HepG2 (cell line): ENCODE data around the gene GPR139. TPM values are rescaled to one million over a fixed set of nuclear protein-coding genes. Genes with fewer than 3 reads are reported as not detected.

Experiments used
- AKNA ChIP-seq: sonication (generic); formaldehyde crosslinking; IDR thresholded peaks from 2 replicates; pipeline ENCODE4 v1.4.0; 2020; ENCODE audit warnings: missing genetic modification reagents, borderline replicate concordance
- CC2D1A ChIP-seq: sonication (generic); formaldehyde crosslinking; IDR thresholded peaks from 2 replicates; pipeline ENCODE4 v1.8.1; 2023; ENCODE audit warnings: mild to moderate bottlenecking, missing genetic modification reagents
- CEBPB ChIP-seq: IDR thresholded peaks from 2 replicates; pipeline ENCODE4 v1.6.1; 2011; ENCODE audit warnings: low read depth, low read length, improper control_type of control experiment, borderline replicate concordance
- EHMT2 ChIP-seq: fragments of 200-600 bp; sonication (generic); IDR thresholded peaks from 2 replicates; pipeline ENCODE4 v1.7.0; 2017; ENCODE audit warnings: antibody characterized with exemption, low read depth, low read length, borderline replicate concordance
- HNF1A ChIP-seq, 2 experiments: sonication (generic) in 1 of 2; formaldehyde crosslinking in 1 of 2; IDR thresholded peaks; 2 replicates each; pipeline versions ENCODE4 v1.4.0 to v1.6.1; 2016 to 2020; ENCODE audit warnings: borderline replicate concordance in 1 of 2, low read depth in 1 of 2, mild to moderate bottlenecking in 1 of 2, missing genetic modification reagents in 1 of 2
- IKZF4 ChIP-seq: sonication (generic); formaldehyde crosslinking; IDR thresholded peaks from 2 replicates; pipeline ENCODE4 v1.5.1; 2020; ENCODE audit warnings: borderline replicate concordance, mild to moderate bottlenecking, low read depth, missing genetic modification reagents; ENCODE audit errors: not compliant biosample characterization
- ISX ChIP-seq: sonication (generic); formaldehyde crosslinking; conservative IDR thresholded peaks from 2 replicates; pipeline ENCODE4 v1.5.0; 2020; ENCODE audit warnings: missing genetic modification reagents
- JARID2 ChIP-seq: sonication (generic); formaldehyde crosslinking; IDR thresholded peaks from 2 replicates; pipeline ENCODE4 v1.8.1; 2023; ENCODE audit warnings: missing genetic modification reagents, inconsistent platforms; ENCODE audit not compliant: insufficient replicate concordance
- JUND ChIP-seq: sonication (generic); formaldehyde crosslinking; IDR thresholded peaks from 2 replicates; pipeline ENCODE4 v1.8.0; 2022; ENCODE audit warnings: mild to moderate bottlenecking, missing genetic modification reagents
- MIER2 ChIP-seq: IDR thresholded peaks from 2 replicates; pipeline ENCODE4 v1.6.1; 2016; ENCODE audit warnings: missing biosample characterization, missing genetic modification reagents
- NKX3-1 ChIP-seq: sonication (generic); formaldehyde crosslinking; IDR thresholded peaks from 2 replicates; pipeline ENCODE4 v1.5.0; 2020; ENCODE audit warnings: missing genetic modification reagents
- PAWR ChIP-seq: sonication (generic); formaldehyde crosslinking; IDR thresholded peaks from 2 replicates; pipeline ENCODE4 v1.4.0; 2020; ENCODE audit warnings: missing genetic modification reagents, mild to moderate bottlenecking, borderline replicate concordance
- PBX3 ChIP-seq: sonication (generic); formaldehyde crosslinking; IDR thresholded peaks from 2 replicates; pipeline ENCODE4 v1.8.1; 2023; ENCODE audit warnings: missing genetic modification reagents, inconsistent platforms, borderline replicate concordance
- POLR2AphosphoS2 ChIP-seq: IDR thresholded peaks from 2 replicates; pipeline ENCODE4 v1.6.1; 2011; ENCODE audit warnings: low read depth, low read length, improper control_type of control experiment
- SPEN ChIP-seq: sonication (generic); formaldehyde crosslinking; IDR thresholded peaks from 2 replicates; pipeline ENCODE4 v1.5.1; 2020; ENCODE audit warnings: low read depth, mild to moderate bottlenecking, missing genetic modification reagents
- WIZ ChIP-seq: sonication (generic); formaldehyde crosslinking; IDR thresholded peaks from 2 replicates; pipeline ENCODE4 v1.5.1; 2020; ENCODE audit warnings: mild to moderate bottlenecking, missing genetic modification reagents
- ZNF766 ChIP-seq: sonication (generic); formaldehyde crosslinking; IDR thresholded peaks from 2 replicates; pipeline ENCODE4 v1.5.0; 2020; ENCODE audit warnings: missing genetic modification reagents, borderline replicate concordance
- ZNF879 ChIP-seq: sonication (generic); formaldehyde crosslinking; IDR thresholded peaks from 2 replicates; pipeline ENCODE4 v1.8.1; 2023; ENCODE audit warnings: missing genetic modification reagents
- polyA plus RNA-seq, 8 experiments: library from polyadenylated mRNA; depleted of rRNA in 3 of 8; stranded (reverse) in 7 of 8; unstranded in 1 of 8; fragments of >200 nt; fragmentation: Illumina TruSeq in 4 of 8; extraction: Trizol in 4 of 8; gene quantifications; 2 replicates each; pipeline versions ENCODE4 v1.2.1 to v1.2.3, GENCODE V29; 2011 to 2016; ENCODE audit warnings: low read depth in 4 of 8, missing spikeins in 1 of 8, mixed read lengths in 1 of 8; ENCODE audit not compliant: insufficient read depth in 1 of 8
- total RNA-seq, 5 experiments: library from RNA; depleted of rRNA; stranded (reverse); fragments of >200 nt; fragmentation: Illumina TruSeq; extraction: Trizol; gene quantifications; 2 replicates each; pipeline ENCODE4 v1.2.3, GENCODE V29; 2016; ENCODE audit warnings: low read depth in 1 of 5

The GPR139 gene
- total and polyA plus RNA-seq, 2 of the 13 experiments (the other 11 are each of a cell fraction or from before 2014, with no cell fraction given) = not detected

DNA sequence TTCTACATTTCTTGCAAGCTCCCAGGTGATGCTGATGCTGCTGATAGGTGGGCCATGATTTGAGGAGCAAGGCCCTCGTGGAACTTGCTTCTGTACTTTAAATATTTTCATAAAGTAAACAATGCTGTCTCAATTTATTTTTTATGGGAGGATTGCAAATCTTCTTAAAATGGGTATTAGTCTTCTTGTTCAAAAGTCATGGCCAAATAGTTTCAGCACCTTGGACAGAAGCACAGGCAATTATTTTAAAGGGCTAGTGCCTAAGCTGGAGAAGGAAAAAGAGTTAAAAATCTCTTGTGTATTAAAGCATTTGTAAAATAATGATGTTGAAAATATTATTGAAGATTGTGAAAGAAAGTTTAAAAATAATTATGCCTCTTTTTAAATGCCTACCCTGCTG is 50.5 kb downstream of the GPR139 start (continued):
- no peak for TF ChIP-seq HNF1A (IDR thresholded peaks at IDR 0.05; ENCODE audit: low read depth)
- no peak for TF ChIP-seq HNF1A (CRISPR knock-in tag; IDR thresholded peaks at IDR 0.05; ENCODE audit: borderline replicate concordance)
- no peak for TF ChIP-seq PAWR (CRISPR knock-in tag)
- TF ChIP-seq CC2D1A (CRISPR knock-in tag) = no peak
- TF ChIP-seq ZNF766 (CRISPR knock-in tag) = no peak
- no peak for TF ChIP-seq JUND (CRISPR knock-in tag)
- TF ChIP-seq ZNF879 (CRISPR knock-in tag) = no peak
- no peak for TF ChIP-seq IKZF4 (CRISPR knock-in tag)
- 0 out of 2 replicates have a peak, but pooled peaks have one; percentile 24 for TF ChIP-seq PBX3
- TF ChIP-seq MIER2 (CRISPR knock-in tag) = peak; percentile 96
- TF ChIP-seq SPEN (CRISPR knock-in tag) = no peak
- TF ChIP-seq JARID2 = no peak
- TF ChIP-seq CEBPB = no peak
- no peak for TF ChIP-seq POLR2AphosphoS2
- peak; percentile 43; the same call in 1 of the 2 replicates for TF ChIP-seq WIZ
- TF ChIP-seq NKX3-1 (CRISPR knock-in tag) = peak; percentile 87
- TF ChIP-seq AKNA (CRISPR knock-in tag) = peak; percentile 64; the same call in 1 of the 2 replicates
- 0 out of 2 replicates have a peak, but pooled peaks have one; percentile 28 for TF ChIP-seq ISX (CRISPR knock-in tag)
- peak; percentile 97 for TF ChIP-seq EHMT2
